ENCODE results near the gene SPRED1. TPM values are rescaled to one million over a fixed set of nuclear protein-coding genes. Genes with fewer than 3 reads are reported as not detected.
A peak's percentile ranks its signal among the peaks of the same experiment; 100 is the strongest.

Gene SPRED1
- total and polyA plus RNA-seq, 9 of the 15 experiments (the other 6 are each of a cell fraction or from before 2014, with no cell fraction given), result 2.8 to 17.4 (median 7.9) TPM

GRCh38 chr15:38263996-38264395 is 11.4 kb downstream of the SPRED1 start:
- H2AFZ ChIP-seq (ENCODE audit: low read depth, low read length), result no peak overlapping the region
- ATAC-seq (peak; percentile 17; the same call in 1 of the 3 replicates), DNase-seq (ENCODE audit: extremely low read depth in 1 of 4, low spot score in 3 of 4) (no peak), FAIRE-seq (no peak)
- H3K27ac ChIP-seq (ENCODE audit: extremely low read depth, low read depth, low read length), result no peak overlapping the region
- in situ Hi-C loops (cut with MboI), result no loop called here
- H3K9ac ChIP-seq (ENCODE audit: insufficient read depth in 1 of 2, low read depth in 2 of 2, low read length in 2 of 2), result no peak overlapping the region
- H3K4me1 ChIP-seq (replicated peaks in 1 of 2; ENCODE audit: control insufficient read depth in 2 of 2, insufficient read depth in 2 of 2, low read length in 2 of 2), result no peaks in the 10 kb centered on the region; a peak in 2 of 5 replicates
- H3K9me3 ChIP-seq (replicated peaks; ENCODE audit: control insufficient read depth, insufficient read depth, low read depth, low read length), result no peaks in the 10 kb centered on the region; the same call in 1 of the 2 replicates
- H4K20me1 ChIP-seq (replicated peaks; ENCODE audit: control insufficient read depth, insufficient read depth, low read length), result no peaks in the 10 kb centered on the region
- H3K79me2 ChIP-seq (ENCODE audit: control insufficient read depth, insufficient read depth, low read length), result peaks cover 100% of the 10 kb centered on the region
- intact Hi-C loops (cut with micrococcal nuclease), result no loop called here
- POLR2A ChIA-PET, result interaction anchor here (0.6 to 2.8 kb wide), 7 partner anchors 10 to 1170 kb away, joined by 3 to 17 read pairs (median 3); partner anchors contain the start of gene SPRED1
- whole genome bisulfite sequencing (ENCODE audit: insufficient coverage, low coverage, missing lambda C conversion rate), result 67% methylated on average over 3 of the region's 3 CpGs
- peaks cover 8% of the 10 kb centered on the region; the same call in 1 of the 3 replicates for H3K36me3 ChIP-seq (ENCODE audit: control insufficient read depth, insufficient read depth, low read length)
- H3K27me3 ChIP-seq (ENCODE audit: control insufficient read depth in 2 of 2, insufficient read depth in 2 of 2, low read length in 2 of 2), result no peaks in the 10 kb centered on the region
- no peak overlapping the region for H3K4me3 ChIP-seq
- CTCF ChIA-PET (ENCODE audit: low intra/inter-chr PET ratio), result no interaction called here
- H3K9me1 ChIP-seq (ENCODE audit: control insufficient read depth, insufficient read depth, low read length), result no peaks in the 10 kb centered on the region
- no TSS peak for BruUV-seq (replicated peaks)
- no peak overlapping the region for H3K4me2 ChIP-seq (ENCODE audit: insufficient read depth, low read length)
- no peak for TF ChIP-seq ILK (tag; IDR thresholded peaks at IDR 0.05; ENCODE audit: borderline replicate concordance, low read depth)
- TF ChIP-seq E2F8 (IDR thresholded peaks at IDR 0.05; ENCODE audit: low read depth, partially characterized antibody), result no peak
- no peak for TF ChIP-seq ARID2 (IDR thresholded peaks at IDR 0.05)
- no peak for TF ChIP-seq ZNF785 (CRISPR knock-in tag; IDR thresholded peaks at IDR 0.05)
- no peak for TF ChIP-seq POLR3G (IDR thresholded peaks at IDR 0.05; ENCODE audit: extremely low read depth, insufficient read length, insufficient replicate concordance)
- TF ChIP-seq HNRNPK (IDR thresholded peaks at IDR 0.05; ENCODE audit: low read depth, low read length, poor library complexity, severe bottlenecking), result no peak
- no peak for TF ChIP-seq CEBPG (CRISPR knock-in tag; IDR thresholded peaks at IDR 0.05)
- no peak for TF ChIP-seq CEBPG (tag; conservative IDR thresholded peaks at IDR 0.05 in 1 of 2, IDR thresholded peaks at IDR 0.05 in 1 of 2)
- TF ChIP-seq MAZ (CRISPR knock-in tag; conservative IDR thresholded peaks at IDR 0.05 in 1 of 2, IDR thresholded peaks at IDR 0.05 in 1 of 2), result no peak
- no peak for TF ChIP-seq KLF6 (CRISPR knock-in tag; IDR thresholded peaks at IDR 0.05; ENCODE audit: borderline replicate concordance)
- no peak for TF ChIP-seq VEZF1 (CRISPR knock-in tag; IDR thresholded peaks at IDR 0.05)
- no peak for TF ChIP-seq FOXP4 (CRISPR knock-in tag; IDR thresholded peaks at IDR 0.05; ENCODE audit: borderline replicate concordance)
